B cell (primary cell): Measurements from ENCODE around the gene ZNF211. TPM values are rescaled to one million over a fixed set of nuclear protein-coding genes. Genes with fewer than 3 reads are reported as not detected.

Source experiments
- ATAC-seq: fragments of 200-7000 bp; cut with Tn5 transposase; one replicate; pipeline ENCODE4 v1.10.0; 2021; ENCODE audit warnings: low read depth, mild to moderate bottlenecking, moderate number of reproducible peaks, moderate library complexity
- CTCF ChIA-PET: fragments of 350-600 bp; sonication (Branson Sonifier 250); formaldehyde crosslinking; loops from one replicate; lab custom pipeline; 2021; ENCODE audit warnings: antibody characterized with exemption, inconsistent platforms; lab: Charles Lee
- POLR2A ChIA-PET: fragments of 350-600 bp; sonication (Branson Sonifier 250); formaldehyde crosslinking; loops from one replicate; lab custom pipeline; 2021; ENCODE audit warnings: antibody characterized with exemption; lab: Charles Lee
- DNase-seq: peaks from one replicate; pipeline ENCODE4 v3.0.0; 2013
- H2AFZ ChIP-seq: 2 replicates; pipeline ENCODE4 v1.6.1; 2012; ENCODE audit warnings: mild to moderate bottlenecking, low read depth, low read length; ENCODE audit not compliant: insufficient read depth, poor library complexity, severe bottlenecking
- H3K27ac ChIP-seq, 2 donors: 1 replicate in 1 of 2; 2 replicates in 1 of 2; pipeline ENCODE4 v1.5.1; 2012 to 2013; ENCODE audit warnings: low read length in 2 of 2, mild to moderate bottlenecking in 2 of 2, moderate library complexity in 1 of 2
- H3K27me3 ChIP-seq, 4 experiments: fragments of 200-600 bp in 1 of 4; sonication (generic) in 1 of 4; replicated peaks in 1 of 4; 1 replicate in 2 of 4; 2 replicates in 2 of 4; pipeline versions ENCODE4 v1.6.1 to v1.7.0; 2013 to 2016; ENCODE audit warnings: low read length in 3 of 4, mild to moderate bottlenecking in 2 of 4, mixed read lengths in 1 of 4, moderate library complexity in 1 of 4; ENCODE audit not compliant: insufficient read depth in 4 of 4, control insufficient read depth in 3 of 4; ENCODE audit errors: control extremely low read depth in 1 of 4
- H3K36me3 ChIP-seq, 2 experiments: replicated peaks in 1 of 2; 1 replicate in 1 of 2; 2 replicates in 1 of 2; pipeline versions ENCODE4 v1.6.1 to v1.7.1; 2013; ENCODE audit warnings: low read length in 1 of 2; ENCODE audit not compliant: insufficient read depth in 2 of 2, control insufficient read depth in 1 of 2; ENCODE audit errors: control extremely low read depth in 1 of 2, extremely low read depth in 1 of 2
- H3K4me1 ChIP-seq, 2 donors: fragments of 200-600 bp in 1 of 2; sonication (generic) in 1 of 2; 1 replicate in 1 of 2; 2 replicates in 1 of 2; pipeline versions ENCODE4 v1.5.1 to v1.6.1; 2013 to 2017; ENCODE audit warnings: low read length in 2 of 2; ENCODE audit not compliant: control insufficient read depth in 2 of 2, insufficient read depth in 2 of 2
- H3K4me2 ChIP-seq: replicated peaks from 2 replicates; pipeline ENCODE3; 2012; ENCODE audit warnings: mild to moderate bottlenecking, low read depth, low read length; ENCODE audit not compliant: poor library complexity, severe bottlenecking
- H3K4me3 ChIP-seq, 5 experiments: fragments of 200-600 bp in 1 of 5; sonication (generic) in 1 of 5; 1 replicate in 3 of 5; 2 replicates in 2 of 5; pipeline versions ENCODE4 v1.5.1 to v1.7.0; 2011 to 2016; ENCODE audit warnings: low read length in 4 of 5, mild to moderate bottlenecking in 4 of 5, low read depth in 2 of 5, control low read depth in 1 of 5, moderate library complexity in 1 of 5; ENCODE audit not compliant: insufficient read depth in 1 of 5; ENCODE audit errors: control extremely low read depth in 1 of 5, extremely low read depth in 1 of 5
- H3K79me2 ChIP-seq: fragments of 200-600 bp; sonication (generic); one replicate; pipeline ENCODE4 v1.6.0; 2016; ENCODE audit warnings: low read length; ENCODE audit not compliant: control insufficient read depth, insufficient read depth
- H3K9ac ChIP-seq: fragments of 200-600 bp; sonication (generic); 2 replicates; pipeline ENCODE4 v1.6.1; 2017; ENCODE audit warnings: mild to moderate bottlenecking, low read length, moderate library complexity
- H3K9me3 ChIP-seq, 3 donors: one replicate each; pipeline versions ENCODE4 v1.6.1 to v1.7.1; 2013; ENCODE audit warnings: low read length in 2 of 3; ENCODE audit not compliant: control insufficient read depth in 2 of 3, insufficient read depth in 1 of 3; ENCODE audit errors: control extremely low read depth in 1 of 3
- H4K20me1 ChIP-seq: 2 replicates; pipeline ENCODE4 v1.6.0; 2012; ENCODE audit warnings: mild to moderate bottlenecking, low read length; ENCODE audit not compliant: insufficient read depth, control insufficient read depth, poor library complexity, severe bottlenecking
- H3K27ac Mint-ChIP-seq: one replicate; pipeline ENCODE4 v1.8.0; 2021; ENCODE audit warnings: mixed read lengths
- H3K27me3 Mint-ChIP-seq: one replicate; pipeline ENCODE4 v1.8.0; 2021; ENCODE audit warnings: mixed read lengths
- H3K4me1 Mint-ChIP-seq: one replicate; pipeline ENCODE4 v1.8.0; 2021; ENCODE audit warnings: mixed read lengths
- H3K4me3 Mint-ChIP-seq: one replicate; pipeline ENCODE4 v1.8.0; 2021; ENCODE audit warnings: mixed read lengths
- H3K9me3 Mint-ChIP-seq: one replicate; pipeline ENCODE4 v1.8.0; 2022; ENCODE audit warnings: mixed read lengths; ENCODE audit not compliant: insufficient read depth
- EZH2 ChIP-seq: IDR thresholded peaks from 2 replicates; pipeline ENCODE4 v1.6.1; 2012; ENCODE audit warnings: borderline replicate concordance, low read depth, mild to moderate bottlenecking, moderate library complexity, low read length; ENCODE audit not compliant: insufficient read depth, poor library complexity, severe bottlenecking
- WGBS: methylation state at CpG from one replicate; pipeline ENCODE4 v1.1.5; 2013; ENCODE audit warnings: missing lambda C conversion rate; ENCODE audit not compliant: insufficient coverage; 5-methylcytosine and 5-hydroxymethylcytosine counted together
- intact Hi-C: fragments of 100-400 bp; cut with micrococcal nuclease; formaldehyde crosslinking; loops from one replicate; pipeline ENCODE4 v1.10.0; 2022
- polyA plus RNA-seq: library from polyadenylated mRNA; depleted of rRNA; stranded (reverse); fragments of >200 nt; gene quantifications from 2 replicates; pipeline ENCODE4 v1.2.3, GENCODE V29; 2012
- total RNA-seq, 2 donors: library from RNA; stranded (reverse); fragments of 120-200 nt in 1 of 2; gene quantifications; 1 replicate in 1 of 2; 2 replicates in 1 of 2; pipeline versions ENCODE4 v1.2.3 to v1.2.4, GENCODE V29; 2013 to 2022
- TF ChIP-seq, protein P1 (sequence below): fragments of 200-600 bp; IDR thresholded peaks from one replicate; pipeline ENCODE4 v1.8.0; 2022; ENCODE audit warnings: antibody characterized with exemption, mild to moderate bottlenecking

The ZNF211 gene
- total and polyA plus RNA-seq, 2 donors (not counting 1 experiment from before 2014, with no cell fraction given): 24.4 to 53.5 TPM

DNA sequence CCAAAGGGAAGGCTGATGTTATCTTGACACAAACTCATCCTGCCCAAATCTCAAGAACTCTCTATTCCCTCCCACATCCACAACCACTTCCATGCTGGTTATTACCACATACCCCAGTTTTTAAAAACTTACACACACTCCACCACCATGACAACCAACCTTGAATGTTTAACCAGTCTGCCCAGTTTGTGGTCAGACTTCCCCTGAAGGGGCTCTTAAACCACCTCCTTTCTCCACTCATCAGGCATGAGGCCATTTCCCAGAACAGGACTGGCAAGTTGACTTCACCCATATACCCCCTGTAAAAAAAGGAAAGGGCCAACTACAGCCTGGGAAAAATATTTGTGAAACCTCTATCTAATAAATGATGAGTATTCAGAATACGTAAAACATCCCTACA, 23.4 kb downstream of the ZNF211 start:
- Histone ChIP-seq H3K4me3 (no peak overlapping the region), H3K27ac (no peak overlapping the region), H3K79me2 (no peaks in the 10 kb centered on the region), H3K27me3 (peaks cover 0 to 13% (median 5%) of the 10 kb centered on the region in 4 experiments), H3K4me2 (no peak overlapping the region), H3K9ac (no peak overlapping the region), H4K20me1 (no peaks in the 10 kb centered on the region), H3K9me3 (peaks cover 1 to 4% (median 2%) of the 10 kb centered on the region in 3 donors), H3K4me1 (no peaks in the 10 kb centered on the region), H2AFZ (no peak overlapping the region), H3K36me3 (no peaks in the 10 kb centered on the region)
- no peaks in the 10 kb centered on the region for H3K4me1 Mint-ChIP-seq
- no CpG with 5 or more reads among the region's 1 CpG for WGBS
- ChIA-PET CTCF (no interaction called here), POLR2A (no interaction called here)
- ATAC-seq (no peak), DNase-seq (no peak)
- no peak overlapping the region for H3K4me3 Mint-ChIP-seq
- H3K27ac Mint-ChIP-seq: no peak overlapping the region
- TF ChIP-seq, protein P1, sequence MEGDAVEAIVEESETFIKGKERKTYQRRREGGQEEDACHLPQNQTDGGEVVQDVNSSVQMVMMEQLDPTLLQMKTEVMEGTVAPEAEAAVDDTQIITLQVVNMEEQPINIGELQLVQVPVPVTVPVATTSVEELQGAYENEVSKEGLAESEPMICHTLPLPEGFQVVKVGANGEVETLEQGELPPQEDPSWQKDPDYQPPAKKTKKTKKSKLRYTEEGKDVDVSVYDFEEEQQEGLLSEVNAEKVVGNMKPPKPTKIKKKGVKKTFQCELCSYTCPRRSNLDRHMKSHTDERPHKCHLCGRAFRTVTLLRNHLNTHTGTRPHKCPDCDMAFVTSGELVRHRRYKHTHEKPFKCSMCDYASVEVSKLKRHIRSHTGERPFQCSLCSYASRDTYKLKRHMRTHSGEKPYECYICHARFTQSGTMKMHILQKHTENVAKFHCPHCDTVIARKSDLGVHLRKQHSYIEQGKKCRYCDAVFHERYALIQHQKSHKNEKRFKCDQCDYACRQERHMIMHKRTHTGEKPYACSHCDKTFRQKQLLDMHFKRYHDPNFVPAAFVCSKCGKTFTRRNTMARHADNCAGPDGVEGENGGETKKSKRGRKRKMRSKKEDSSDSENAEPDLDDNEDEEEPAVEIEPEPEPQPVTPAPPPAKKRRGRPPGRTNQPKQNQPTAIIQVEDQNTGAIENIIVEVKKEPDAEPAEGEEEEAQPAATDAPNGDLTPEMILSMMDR: no peak
- no peak for TF ChIP-seq EZH2
- H3K27me3 Mint-ChIP-seq: peaks cover 71% of the 10 kb centered on the region
- peaks cover 4% of the 10 kb centered on the region for H3K9me3 Mint-ChIP-seq
- intact Hi-C loops: no loop called here

DNA sequence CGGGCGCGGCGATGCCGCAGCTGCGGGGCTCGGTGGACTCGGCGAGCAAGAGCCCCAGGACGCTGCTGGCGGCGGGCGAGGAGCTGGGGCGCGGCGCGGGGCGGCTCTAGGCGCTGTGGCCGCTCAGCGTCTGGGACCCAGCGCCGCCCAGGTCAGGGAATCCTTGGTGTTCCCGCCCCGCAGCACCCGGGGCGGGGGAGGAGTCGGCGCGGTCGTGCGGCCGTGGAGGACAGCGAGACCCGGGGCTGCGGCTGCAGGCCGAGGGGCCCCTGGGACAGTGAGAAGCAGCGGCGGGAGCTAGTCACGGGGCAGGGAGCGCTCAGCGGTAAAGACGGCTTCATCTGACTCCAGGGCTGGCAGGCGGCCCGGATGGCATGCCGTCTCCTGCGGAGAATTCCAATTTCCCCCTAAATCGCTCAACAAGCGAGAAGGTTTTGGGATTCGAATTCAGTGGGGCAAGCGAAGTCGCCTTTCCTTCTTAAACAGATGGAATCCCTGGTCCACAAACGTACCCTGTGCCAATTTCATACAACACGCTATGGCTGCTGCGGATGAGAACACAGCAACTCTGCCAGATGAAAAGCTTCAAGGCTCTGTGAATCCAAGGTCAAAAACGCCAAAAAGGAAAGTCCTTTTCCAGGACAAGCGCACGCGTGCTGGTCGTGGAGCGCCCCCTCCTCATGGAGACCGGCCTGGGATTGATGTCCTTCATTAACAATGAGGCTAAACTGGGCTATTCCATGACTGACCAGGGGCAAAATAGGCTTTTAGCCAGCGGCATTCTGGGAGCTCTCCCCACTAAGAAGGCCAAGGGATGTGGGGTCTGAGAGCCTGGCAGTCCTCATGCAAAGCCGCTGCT, 31.5 kb downstream of the ZNF211 start:
- Histone ChIP-seq H4K20me1 (no peaks in the 10 kb centered on the region), H2AFZ (peak overlapping the region; percentile 75), H3K4me3 (peak overlapping the region in 4 of 5 experiments; percentile 4 to 64 (median 42)), H3K9ac (peak overlapping the region; percentile 57), H3K27me3 (peaks cover 0 to 51% (median 16%) of the 10 kb centered on the region in 4 experiments), H3K4me2 (peak overlapping the region; percentile 87), H3K79me2 (no peaks in the 10 kb centered on the region), H3K27ac (no peak overlapping the region), H3K36me3 (no peaks in the 10 kb centered on the region), H3K4me1 (peaks cover 9 to 13% of the 10 kb centered on the region in 2 donors), H3K9me3 (peaks cover 0 to 3% (median 1%) of the 10 kb centered on the region in 3 donors)
- TF ChIP-seq, protein P1: no peak
- TF ChIP-seq EZH2: no peak
- H3K4me3 Mint-ChIP-seq: peak overlapping the region; percentile 73
- DNase-seq: peak; percentile 51
- H3K9me3 Mint-ChIP-seq: no peaks in the 10 kb centered on the region
- intact Hi-C loops: no loop called here
- peaks cover 32% of the 10 kb centered on the region for H3K27me3 Mint-ChIP-seq
- CTCF ChIA-PET: no interaction called here
- peaks cover 13% of the 10 kb centered on the region for H3K4me1 Mint-ChIP-seq
- ATAC-seq: peak; percentile 45
- no peak overlapping the region for H3K27ac Mint-ChIP-seq
- POLR2A ChIA-PET: interaction anchor here (0.6 kb wide), 1 partner anchor 58 kb away, joined by 3 read pairs; no protein-coding TSS in a partner anchor
- 5% methylated on average over 62 of the region's 64 CpGs for WGBS
